GM10248 (cell line): Measurements from ENCODE around the gene NEK9.

ENCODE experiments used
- CTCF ChIA-PET: fragments of 300-600 bp; sonication (Branson Sonifier 250); formaldehyde crosslinking; extraction: SDS; loops from one replicate; lab custom pipeline; 2021; ENCODE audit warnings: antibody characterized with exemption; lab: Yijun Ruan, JAX
- POLR2A ChIA-PET: fragments of 350-650 bp; sonication (Branson Sonifier 250); formaldehyde crosslinking; extraction: SDS; loops from one replicate; lab custom pipeline; 2020; ENCODE audit warnings: antibody characterized with exemption; lab: Yijun Ruan, JAX
- DNase-seq: peaks from one replicate; pipeline ENCODE4 v3.0.0; 2012; ENCODE audit errors: extremely low spot score
- TF ChIP-seq, protein P1 (sequence below): IDR thresholded peaks from 2 replicates; pipeline ENCODE4 v1.5.1; 2012; ENCODE audit warnings: mild to moderate bottlenecking, low read depth; ENCODE audit errors: extremely low read depth, missing control alignments, control extremely low read depth

Gene NEK9

DNA sequence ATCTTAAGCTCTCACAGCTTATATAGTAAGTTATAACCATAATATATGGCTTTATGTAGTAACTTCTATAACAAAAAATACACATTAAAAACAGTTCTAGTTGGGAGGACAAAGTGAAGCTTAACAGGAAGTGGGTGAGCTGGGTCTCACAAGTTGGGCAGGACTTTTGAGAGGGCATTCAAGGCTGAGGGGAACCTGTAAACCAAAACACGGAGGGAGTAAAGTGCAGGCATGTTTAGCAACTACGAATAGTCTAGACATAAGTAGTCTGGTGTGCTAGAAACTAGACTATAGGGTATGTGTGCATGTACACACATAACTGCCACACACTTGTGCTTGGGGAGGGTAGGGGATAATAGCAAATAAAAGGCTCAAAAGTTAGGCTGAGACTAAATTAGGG lies 14.2 kb upstream of the NEK9 start:
- DNase-seq: no peak
- TF ChIP-seq, protein P1, sequence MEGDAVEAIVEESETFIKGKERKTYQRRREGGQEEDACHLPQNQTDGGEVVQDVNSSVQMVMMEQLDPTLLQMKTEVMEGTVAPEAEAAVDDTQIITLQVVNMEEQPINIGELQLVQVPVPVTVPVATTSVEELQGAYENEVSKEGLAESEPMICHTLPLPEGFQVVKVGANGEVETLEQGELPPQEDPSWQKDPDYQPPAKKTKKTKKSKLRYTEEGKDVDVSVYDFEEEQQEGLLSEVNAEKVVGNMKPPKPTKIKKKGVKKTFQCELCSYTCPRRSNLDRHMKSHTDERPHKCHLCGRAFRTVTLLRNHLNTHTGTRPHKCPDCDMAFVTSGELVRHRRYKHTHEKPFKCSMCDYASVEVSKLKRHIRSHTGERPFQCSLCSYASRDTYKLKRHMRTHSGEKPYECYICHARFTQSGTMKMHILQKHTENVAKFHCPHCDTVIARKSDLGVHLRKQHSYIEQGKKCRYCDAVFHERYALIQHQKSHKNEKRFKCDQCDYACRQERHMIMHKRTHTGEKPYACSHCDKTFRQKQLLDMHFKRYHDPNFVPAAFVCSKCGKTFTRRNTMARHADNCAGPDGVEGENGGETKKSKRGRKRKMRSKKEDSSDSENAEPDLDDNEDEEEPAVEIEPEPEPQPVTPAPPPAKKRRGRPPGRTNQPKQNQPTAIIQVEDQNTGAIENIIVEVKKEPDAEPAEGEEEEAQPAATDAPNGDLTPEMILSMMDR: no peak
- ChIA-PET CTCF (interaction anchor here (0.9 to 11.8 kb wide), 12 partner anchors 9 to 420 kb away, joined by 3 to 111 read pairs (median 4); no protein-coding TSS in a partner anchor), POLR2A (interaction anchor here (0.6 kb wide), 1 partner anchor 39 kb away, joined by 5 read pairs; no protein-coding TSS in a partner anchor)

DNA sequence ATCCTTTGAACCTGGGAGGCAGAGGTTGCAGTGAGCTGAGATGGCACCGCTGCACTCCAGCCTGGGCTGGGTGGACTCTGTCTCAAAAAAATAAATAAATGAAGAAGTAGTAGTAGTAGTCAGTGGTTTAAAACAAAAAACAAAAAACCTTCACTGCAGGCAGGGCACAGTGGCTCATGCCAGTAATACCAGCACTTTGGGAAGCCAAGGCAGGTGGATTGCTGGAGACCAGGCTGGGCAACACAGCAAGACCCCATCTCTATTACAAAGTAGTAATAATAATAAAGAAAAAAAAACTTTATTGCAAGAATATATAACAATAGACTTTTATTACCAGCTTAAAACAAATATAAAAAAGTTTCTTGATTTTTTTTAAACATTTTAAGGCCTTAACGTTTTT lies 13.8 kb upstream of the NEK9 start:
- TF ChIP-seq, protein P1: no peak
- DNase-seq: no peak
- ChIA-PET CTCF (interaction anchor here (0.9 to 11.8 kb wide), 11 partner anchors 9 to 280 kb away, joined by 3 to 111 read pairs (median 4); no protein-coding TSS in a partner anchor), POLR2A (interaction anchor here (0.6 kb wide), 1 partner anchor 40 kb away, joined by 5 read pairs; no protein-coding TSS in a partner anchor)

DNA sequence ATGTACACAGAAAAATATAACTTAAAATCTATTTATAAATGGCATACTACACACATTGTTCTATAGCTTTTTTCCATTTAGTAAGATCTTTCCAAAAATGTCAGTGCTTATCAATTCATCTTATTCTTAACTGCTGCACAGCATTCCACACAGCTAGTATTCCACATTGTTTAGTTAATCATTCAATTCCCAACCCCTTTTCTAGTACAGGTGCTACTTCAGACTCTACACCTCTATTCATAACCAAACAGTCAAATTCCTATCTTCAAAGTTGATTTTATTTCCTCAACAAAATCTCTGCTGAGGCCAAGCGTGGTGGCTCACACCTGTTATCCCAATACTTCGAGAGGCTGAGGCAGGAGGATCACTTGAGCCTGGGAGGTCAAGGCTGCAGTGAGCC lies 12.3 kb upstream of the NEK9 start:
- DNase-seq: no peak
- POLR2A ChIA-PET: no interaction called here
- CTCF ChIA-PET: interaction anchor here (1.0 to 11.8 kb wide), 6 partner anchors 22 to 278 kb away, joined by 3 to 111 read pairs (median 8); no protein-coding TSS in a partner anchor
- TF ChIP-seq, protein P1: no peak

DNA sequence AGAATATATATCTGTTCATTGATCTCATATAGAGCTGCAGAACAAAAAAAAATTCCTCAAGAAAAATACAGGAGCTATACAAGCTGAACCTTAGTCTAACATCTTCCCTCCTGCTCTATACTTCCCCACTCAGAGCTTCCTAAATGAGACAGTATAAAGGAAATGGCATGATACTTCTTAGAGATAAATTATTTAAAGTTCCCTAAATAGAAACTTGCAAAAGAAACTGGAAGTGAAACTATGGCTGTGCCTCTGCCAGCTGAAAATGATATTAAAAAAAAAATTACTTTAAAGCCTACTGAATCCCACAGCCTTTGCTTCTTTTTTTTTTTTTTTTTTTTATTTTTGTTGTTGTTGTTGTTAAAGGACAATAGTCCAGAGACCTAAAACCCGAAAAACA lies 11.6 kb upstream of the NEK9 start:
- DNase-seq: no peak
- CTCF ChIA-PET: interaction anchor here (1.0 to 11.8 kb wide), 7 partner anchors 22 to 277 kb away, joined by 3 to 111 read pairs (median 6); no protein-coding TSS in a partner anchor
- POLR2A ChIA-PET: no interaction called here
- TF ChIP-seq, protein P1: no peak

DNA sequence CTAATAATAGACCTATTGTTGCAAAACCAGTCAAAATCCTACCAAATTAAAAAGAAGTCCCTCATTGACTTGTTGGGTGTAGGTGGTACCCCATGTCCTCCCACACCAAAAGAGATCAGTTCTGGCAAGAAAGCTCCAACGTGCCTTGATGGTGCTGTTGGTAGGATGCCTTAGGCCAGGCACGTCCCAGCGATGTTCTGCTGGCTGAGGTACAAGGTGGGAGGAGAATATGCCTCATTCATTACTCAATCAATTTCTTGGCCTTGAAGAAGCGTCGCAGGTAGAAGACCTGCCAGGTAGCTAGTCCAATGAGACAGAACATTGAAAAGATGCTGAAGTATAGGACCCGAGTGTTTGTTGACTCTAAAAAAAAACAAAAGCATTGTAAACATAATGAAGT lies 7.8 kb upstream of the NEK9 start:
- ChIA-PET POLR2A (no interaction called here), CTCF (interaction anchor here (0.7 to 11.8 kb wide), 5 partner anchors 26 to 170 kb away, joined by 3 to 111 read pairs (median 3); no protein-coding TSS in a partner anchor)
- DNase-seq: no peak
- TF ChIP-seq, protein P1: no peak

DNA sequence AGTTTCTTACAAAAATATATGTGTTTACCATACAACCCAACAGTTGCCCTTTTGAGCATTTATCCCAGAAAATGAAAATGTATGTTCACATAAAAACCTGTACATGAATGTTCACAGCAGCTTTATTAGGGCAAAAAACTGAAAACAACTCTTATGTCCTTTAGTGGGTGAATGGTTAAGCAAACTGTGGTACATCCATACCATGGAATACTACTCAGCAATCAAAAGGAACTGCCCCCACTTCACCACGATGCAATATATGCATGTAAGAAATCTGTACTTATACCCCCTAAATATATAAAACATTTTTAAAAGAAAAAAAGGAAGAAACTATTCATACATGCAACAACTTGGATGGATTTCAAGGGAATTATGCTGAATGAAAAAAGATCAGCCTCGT lies 6.7 kb upstream of the NEK9 start:
- CTCF ChIA-PET: interaction anchor here (4.0 to 11.8 kb wide), 2 partner anchors 163 to 168 kb away, joined by 25 to 111 read pairs; no protein-coding TSS in a partner anchor
- no peak for DNase-seq
- POLR2A ChIA-PET: no interaction called here
- TF ChIP-seq, protein P1: no peak
